Measurements from ENCODE around the gene SLC16A10.

DNA sequence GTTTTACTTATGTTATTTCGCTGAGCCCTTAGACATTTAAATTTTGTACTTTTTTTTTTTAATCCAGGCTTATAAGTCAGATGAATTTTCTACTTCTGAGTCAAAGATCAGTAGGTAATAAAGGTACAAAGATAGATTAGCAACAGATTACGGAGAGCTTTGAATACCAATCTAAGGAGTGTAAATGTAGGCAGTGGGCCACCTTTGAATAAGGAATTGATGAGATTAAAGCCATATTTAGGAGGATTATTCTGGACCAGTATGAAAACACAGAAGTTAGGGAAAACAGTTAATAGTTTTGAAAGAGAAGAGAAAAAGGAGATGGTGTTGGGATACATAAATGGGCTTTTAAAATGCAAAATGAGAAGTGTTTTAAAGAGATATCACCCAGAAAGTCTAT is 117.6 kb downstream of the SLC16A10 start:
- TF ChIP-seq, protein P1, sequence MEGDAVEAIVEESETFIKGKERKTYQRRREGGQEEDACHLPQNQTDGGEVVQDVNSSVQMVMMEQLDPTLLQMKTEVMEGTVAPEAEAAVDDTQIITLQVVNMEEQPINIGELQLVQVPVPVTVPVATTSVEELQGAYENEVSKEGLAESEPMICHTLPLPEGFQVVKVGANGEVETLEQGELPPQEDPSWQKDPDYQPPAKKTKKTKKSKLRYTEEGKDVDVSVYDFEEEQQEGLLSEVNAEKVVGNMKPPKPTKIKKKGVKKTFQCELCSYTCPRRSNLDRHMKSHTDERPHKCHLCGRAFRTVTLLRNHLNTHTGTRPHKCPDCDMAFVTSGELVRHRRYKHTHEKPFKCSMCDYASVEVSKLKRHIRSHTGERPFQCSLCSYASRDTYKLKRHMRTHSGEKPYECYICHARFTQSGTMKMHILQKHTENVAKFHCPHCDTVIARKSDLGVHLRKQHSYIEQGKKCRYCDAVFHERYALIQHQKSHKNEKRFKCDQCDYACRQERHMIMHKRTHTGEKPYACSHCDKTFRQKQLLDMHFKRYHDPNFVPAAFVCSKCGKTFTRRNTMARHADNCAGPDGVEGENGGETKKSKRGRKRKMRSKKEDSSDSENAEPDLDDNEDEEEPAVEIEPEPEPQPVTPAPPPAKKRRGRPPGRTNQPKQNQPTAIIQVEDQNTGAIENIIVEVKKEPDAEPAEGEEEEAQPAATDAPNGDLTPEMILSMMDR (IDR thresholded peaks at IDR 0.05) = no peak
- TF ChIP-seq POLR2AphosphoS5 (IDR thresholded peaks at IDR 0.05) = no peak
- TF ChIP-seq POLR2A (IDR thresholded peaks at IDR 0.05) = no peak

Data from breast epithelium (tissue), 3 donors.